Stimulated activated CD4-positive, alpha-beta T cell treated with anti-CD3 and anti-CD28 coated beads, Interleukin-2, amount 100 ng/mL, for 4 hours (primary cell): ENCODE measurements around the gene DSCAM.

Source experiments
- DNase-seq: peaks from one replicate; pipeline ENCODE4 v3.0.0-alpha.2; 2020; ENCODE audit warnings: low read depth

DSCAM gene

DNA sequence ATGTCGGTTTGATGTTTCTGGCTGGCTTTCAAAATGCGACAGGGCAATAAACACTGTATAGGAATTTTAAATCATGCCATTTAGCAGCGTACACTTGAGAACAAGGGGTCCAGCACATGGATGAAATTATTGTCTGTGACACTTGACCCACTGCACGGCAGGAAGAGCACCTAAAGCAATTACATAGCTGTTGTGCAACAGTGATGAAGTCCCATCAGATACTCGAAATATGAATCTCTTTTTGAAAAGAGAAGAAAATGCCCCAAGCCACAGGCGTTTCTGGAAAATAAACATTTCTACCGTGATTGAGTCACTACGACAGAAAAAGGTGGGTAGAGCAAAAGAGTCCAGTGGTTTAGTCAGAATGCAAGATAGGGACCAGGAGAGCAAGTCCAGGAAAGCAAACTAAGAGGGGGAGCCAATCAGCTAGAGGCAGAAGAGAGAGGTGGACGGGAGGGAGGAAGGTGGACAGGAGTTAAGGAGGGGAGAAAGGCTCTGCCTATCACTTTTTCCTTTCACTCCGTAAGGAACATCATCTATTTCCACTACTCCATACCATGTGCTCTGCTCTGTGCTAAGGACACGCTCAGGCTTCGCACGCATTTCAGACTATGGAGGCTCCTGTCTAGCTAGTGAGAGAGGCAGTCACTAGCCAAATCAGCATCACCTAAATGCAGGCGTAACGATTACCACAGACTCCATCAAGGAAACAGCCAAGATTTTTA lies 6.4 kb downstream of the DSCAM start:
- no peak for DNase-seq

DNA sequence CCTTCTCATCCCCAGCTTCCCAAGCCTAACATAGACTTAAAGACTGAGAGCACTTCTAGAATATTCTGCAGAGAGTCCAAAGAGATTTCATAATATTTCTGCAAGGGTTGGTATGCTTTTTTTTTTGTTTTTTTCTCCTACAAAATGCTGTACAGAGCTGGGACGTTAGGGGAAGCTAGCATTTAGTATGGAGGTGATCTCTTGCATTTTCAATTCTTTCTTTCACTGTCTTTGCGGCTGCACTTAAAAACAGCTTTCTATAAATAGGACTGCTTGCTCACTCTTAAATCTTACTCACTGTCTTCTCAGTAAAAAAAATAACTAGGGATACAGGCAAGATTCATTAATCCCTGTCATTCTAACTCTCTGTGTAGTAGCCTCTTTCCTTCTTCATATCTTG lies 7.4 kb downstream of the DSCAM start:
- no peak for DNase-seq

DNA sequence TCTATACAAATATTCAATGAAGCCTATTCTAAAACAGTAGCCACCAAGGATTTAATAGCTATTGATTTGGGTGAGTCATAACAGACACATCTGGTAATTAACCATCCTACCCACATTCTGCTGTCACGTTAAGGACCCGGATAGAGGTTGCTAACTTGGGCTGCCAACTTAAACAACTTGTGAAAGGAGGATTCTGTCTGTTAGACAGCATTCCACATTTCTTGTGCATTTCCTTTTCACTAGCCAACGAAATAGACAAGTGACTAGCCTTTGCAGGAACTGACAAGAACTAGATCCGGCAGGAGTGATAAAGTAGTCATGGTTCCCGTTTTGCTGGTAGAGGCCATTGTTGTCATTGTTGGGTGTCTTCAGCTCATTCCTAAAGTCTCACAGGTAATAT lies 9.5 kb downstream of the DSCAM start:
- DNase-seq: no peak

DNA sequence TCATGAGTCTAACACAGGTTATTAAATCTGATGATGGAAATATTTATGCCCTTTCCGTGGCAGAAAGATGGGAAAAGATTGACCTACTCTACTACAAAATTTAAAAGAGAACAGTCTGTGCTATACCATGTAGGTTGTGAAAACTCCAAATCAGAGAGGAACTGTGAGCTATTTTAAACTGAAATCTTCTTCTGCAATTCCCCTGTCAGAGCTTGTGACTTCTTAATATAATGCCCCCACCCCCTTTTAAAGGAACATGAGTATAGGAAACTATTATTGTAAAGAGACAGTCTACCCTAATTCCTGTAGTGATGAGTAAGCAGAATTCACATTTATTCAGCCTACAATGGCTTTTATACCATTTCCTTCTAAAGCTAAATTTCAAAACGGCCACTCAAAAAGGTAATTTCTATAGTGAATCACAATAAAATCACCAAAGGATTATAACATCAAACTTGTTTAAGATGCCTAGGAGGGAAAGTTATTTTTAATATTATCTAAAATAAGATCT lies 11.7 kb downstream of the DSCAM start:
- no peak for DNase-seq

DNA sequence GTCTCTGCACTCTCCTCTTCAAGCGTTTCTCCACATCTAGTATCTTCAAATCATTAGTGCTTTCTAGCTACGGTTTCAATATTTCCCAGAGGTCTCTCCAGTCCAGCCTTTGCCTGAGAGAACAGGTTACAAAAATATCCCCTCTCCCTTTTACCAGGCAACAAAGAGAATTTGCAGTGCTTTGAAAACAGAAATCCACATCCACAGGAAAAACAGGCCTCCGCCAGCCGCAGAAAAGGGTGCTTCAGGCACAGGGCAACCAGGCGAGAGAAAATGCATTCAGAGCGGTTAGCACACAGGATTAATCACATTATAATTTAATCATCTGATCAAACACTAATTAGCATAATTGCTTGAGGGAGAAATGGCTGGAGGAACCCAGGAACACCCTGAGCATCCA lies 13.8 kb downstream of the DSCAM start:
- no peak for DNase-seq

DNA sequence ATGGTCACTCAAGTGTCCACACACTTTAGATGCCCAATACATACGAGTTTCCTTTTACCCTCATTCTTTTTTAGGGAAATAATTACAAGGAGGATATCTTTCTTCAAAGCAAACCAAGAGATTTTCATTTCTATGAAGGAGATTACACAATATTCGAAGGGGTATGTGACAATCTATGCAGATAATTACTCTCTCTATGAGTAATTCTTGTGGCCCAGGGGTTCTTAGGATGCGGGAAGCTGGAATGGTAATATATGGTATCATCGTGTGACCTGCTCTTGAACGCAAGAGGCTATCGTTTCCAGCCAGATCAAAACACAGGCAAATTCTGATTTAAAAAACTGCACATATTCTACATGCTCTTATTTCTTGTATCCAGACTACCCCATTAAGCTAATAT lies 14.6 kb downstream of the DSCAM start:
- no peak for DNase-seq

DNA sequence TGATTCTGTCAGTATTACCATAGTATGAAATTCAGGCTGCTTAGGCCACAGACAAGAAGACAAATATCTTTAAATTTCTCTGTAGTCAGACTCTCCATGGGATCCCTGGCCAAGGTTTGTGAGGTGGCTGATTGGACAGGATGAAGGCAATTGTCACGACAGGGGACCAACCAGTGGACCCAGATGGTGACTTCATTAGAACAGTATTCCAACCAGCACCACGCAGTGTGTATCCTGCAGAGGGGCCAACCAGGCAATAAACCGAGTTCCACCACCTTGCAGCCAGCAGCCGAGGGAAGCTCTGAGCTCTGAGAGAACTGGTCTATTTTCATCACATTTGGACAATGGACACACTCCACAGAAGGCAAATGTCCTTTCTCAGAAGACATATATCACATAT lies 16.1 kb downstream of the DSCAM start:
- no peak for DNase-seq

DNA sequence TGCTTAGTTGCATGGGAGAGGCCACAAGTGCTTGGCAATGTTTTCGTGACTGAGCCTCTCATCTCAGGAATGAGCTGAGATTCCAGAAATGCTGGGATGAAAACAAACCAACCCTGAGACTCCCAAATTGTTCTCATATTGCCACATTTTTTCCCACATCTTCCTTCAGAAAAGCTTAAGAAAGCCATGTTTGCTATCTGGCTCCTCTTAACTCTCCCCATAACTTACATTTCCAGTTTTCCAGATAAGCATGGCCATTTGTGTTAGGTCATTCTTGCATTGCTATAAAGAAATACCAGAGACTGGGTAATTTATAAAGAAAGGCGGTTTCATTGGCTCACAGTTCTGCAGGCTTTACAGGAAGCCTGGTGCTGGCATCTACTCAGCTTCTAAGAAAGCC lies 17.2 kb downstream of the DSCAM start:
- no peak for DNase-seq

DNA sequence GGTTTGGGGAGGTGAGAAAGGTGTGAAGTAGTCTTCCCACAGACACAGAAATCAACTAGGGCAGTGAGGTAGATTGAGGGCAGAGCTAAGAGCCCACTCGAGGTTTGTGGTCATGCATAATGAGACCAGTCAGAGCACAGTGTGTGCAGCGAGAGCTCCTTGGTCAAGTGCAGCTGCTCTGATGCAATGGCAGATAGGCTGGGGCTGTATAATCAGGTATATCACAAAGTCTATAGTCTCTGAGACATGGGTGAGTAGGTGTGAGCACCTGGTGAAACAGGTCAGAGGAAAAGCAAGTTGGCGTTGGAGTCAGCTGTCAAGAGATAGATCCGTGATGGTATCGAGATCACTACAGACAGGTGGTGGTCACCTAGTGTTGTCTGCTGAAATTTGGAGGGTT lies 17.6 kb downstream of the DSCAM start:
- no peak for DNase-seq

DNA sequence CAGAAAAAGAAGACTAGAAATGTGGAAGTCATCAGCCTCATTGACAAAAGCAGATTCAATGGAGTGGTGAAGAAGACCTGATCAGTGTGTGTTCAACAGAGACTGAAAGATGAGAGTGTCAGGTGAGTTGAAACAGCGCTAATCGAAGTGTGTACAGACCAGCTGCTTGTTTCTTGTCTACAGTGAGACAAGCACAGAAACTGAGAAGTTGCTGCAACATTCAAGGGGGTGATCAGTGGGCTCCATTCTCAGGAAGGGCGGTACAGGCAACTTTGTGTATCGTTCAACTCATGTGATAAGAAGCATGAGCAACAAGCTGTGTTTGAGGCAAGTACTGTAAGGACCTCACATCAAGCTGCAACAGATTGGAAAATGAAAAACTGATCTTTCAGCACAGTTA lies 19.4 kb downstream of the DSCAM start:
- DNase-seq: no peak

DNA sequence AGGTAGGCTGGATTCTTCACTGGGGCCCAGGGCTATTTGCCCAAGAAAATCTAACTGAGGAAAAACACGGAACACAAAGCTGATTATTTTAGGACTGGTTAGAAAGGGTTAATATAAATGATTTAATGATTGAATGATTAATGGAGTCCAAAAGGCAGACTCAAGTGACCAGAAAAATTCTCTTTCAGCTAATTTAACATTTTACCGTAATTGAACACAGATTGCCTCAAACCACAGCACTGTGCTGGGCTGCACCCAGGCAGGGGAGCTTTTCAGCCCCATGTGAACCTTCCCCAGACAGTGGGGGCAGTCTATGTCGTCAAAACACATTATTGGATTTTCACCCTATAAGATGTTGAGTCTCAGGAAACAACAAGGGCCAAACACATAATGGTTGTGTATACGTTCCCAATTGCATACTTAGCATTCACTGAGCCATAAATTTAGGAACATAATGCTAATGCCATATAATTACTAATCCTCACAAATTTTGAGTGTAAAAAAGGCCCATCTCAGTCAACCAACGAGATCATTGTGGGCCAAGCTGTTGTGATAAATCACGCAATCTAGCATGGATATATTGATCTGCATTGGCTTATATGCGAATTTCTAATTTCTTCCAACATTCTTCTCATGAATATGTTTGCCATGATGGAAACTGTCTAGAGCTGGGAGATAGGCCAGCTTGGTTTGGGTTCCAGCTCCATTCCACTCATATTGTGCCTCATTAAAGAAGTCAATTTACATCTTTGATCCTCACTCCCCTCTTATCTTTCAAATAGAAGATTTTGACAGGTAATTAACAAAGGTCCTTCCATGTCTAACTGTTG lies 27.7 kb downstream of the DSCAM start:
- no peak for DNase-seq

DNA sequence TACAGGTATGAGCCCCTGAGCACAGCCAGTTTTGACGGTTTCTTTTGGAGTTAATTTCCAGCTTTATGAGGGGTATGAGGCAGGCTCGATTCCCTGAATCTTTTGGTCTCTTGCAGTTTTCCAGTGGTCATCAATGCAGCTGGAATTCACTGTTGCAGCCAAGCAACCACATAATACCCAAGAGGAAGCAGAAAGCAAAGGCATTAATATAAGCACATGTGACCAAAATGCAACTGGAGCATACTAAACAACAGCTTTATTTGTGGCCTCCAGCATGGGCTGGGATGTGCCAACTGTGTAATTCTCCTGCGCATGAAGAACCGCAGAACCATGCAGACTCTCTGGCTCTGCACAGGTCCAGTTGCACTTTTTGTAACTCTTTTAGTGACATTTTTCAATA lies 33.0 kb downstream of the DSCAM start:
- no peak for DNase-seq

DNA sequence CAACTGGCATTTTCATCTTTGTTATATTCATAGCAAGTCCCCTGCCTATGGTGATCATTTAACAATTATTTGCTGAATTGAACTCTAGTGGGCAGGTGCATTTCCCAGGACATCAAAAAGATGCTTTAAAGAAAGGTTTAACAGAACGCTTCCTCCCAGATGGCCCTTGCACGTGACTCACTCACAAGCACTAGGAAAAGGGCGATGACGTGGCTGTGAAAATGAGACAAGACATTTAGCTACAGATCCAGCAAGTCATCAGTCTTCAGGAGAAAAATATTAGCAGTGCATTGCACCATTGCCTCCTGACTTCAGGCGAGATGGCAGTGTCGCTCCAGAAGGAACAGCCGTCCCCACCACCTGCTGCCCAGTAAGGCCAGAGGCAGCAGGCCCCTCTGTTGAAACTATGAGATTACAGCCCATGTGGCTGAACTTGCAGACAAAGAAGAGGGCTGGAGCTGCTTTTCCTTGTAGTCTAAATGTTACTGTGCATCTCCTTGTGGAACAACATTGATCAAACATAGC lies 37.2 kb downstream of the DSCAM start:
- DNase-seq: no peak

DNA sequence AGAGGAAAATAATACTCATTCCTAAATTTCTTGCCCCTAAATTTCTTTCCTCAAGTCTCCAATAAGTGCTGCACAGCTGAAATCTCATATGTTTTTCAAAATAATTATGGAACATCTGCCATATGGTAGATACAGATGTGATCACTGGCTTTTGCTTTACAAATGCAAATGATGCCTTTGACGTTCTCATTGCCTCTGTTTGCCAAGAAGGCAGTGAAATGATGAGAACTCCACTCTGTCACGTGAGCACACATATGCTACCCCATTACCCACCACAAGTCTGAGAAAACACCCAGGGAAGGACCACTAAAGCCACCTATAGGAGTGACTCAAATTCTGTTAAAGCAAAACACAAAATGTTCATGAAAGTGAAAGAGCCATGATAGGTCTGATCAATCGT lies 43.9 kb downstream of the DSCAM start:
- DNase-seq: no peak

DNA sequence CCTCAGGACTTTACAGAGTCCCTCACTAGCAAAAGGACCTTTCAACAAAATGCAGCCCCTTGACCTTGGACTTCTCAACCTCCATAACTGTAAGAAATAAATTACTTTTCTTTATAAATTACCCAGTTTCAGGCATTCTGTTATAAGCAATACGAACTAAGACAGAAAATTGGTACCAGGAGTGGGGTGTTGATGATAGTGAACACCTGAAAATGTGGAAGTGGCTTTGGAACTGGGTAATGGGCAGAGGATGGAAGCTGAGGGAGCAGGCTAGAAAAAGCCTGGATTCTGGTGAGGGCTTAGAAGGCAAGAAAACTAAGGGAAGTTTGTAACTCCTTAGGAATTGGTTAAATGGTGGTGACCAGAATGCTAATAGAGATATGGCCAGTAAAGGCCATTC lies 46.8 kb downstream of the DSCAM start:
- no peak for DNase-seq

DNA sequence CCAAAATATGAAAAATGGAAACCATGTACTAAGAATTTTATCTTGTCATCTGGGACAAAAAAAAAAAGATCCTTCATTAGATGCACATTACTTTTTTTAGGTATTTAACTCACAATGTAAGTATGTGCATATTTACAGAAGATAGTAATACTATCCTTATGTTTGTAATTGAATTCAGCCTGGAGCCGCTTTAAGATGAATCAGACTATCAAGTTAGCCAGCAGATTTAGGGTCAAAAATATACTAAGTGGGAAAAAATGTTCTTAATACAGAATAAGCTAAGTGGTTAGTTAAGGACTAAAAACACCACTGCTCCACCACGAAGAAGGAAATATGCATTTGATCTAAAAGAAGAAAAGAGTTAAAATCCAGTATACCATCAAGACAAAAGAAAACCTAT lies 49.1 kb downstream of the DSCAM start:
- no peak for DNase-seq

DNA sequence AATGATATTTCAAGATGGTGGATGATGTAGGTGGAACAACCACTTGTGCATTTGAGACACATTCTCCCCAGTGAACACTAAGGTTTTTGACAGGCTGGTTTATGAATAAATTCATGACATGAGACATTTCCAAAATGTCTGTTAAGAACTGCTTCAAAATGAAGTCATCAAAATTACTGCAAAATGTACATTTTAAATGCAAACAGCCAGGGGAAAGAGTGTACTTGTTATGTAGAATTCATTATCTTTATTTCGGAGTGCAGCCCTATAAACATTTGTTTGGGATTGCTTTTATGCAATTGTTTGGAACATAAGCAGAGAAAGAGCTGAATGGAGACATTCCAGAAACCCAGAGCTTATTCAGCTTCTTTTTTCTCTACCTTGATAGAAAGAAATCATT lies 49.5 kb downstream of the DSCAM start:
- DNase-seq: no peak

DNA sequence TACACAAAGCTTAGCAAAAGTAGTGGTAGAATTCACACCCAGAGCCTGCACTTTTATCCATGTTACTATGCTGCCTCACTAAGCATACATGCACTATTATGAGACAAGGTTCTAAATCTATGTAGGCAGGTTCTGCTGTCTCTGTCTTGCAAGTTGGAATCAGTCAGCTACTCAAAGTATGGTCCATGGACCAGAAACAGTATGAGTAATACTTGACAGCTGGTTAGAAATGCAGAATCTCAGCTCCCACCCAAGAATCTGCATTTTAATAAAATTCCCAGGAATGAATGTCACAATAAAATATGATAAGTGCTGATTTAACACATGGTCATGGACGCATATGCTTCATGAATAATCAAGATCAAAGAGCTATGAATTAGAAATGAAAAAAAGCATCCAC lies 50.5 kb downstream of the DSCAM start:
- DNase-seq: no peak

DNA sequence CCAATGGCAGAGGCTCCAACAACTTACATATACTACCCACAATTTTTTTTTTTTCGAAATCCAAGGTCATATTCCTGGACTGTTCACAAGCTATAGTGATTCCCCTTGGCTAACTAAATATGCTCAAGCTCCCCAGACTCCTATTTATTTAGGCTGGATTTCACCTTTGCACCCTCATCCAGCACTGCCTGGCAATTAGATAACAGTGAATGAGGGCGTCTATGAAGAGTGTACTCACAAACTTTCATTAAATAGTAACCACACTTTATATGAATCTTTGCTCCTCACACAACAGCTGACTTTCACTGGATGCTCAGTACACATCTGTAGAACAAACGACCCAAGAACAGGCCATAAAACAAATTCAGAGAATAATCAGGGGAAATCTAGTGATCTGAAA lies 51.6 kb downstream of the DSCAM start:
- DNase-seq: no peak

DNA sequence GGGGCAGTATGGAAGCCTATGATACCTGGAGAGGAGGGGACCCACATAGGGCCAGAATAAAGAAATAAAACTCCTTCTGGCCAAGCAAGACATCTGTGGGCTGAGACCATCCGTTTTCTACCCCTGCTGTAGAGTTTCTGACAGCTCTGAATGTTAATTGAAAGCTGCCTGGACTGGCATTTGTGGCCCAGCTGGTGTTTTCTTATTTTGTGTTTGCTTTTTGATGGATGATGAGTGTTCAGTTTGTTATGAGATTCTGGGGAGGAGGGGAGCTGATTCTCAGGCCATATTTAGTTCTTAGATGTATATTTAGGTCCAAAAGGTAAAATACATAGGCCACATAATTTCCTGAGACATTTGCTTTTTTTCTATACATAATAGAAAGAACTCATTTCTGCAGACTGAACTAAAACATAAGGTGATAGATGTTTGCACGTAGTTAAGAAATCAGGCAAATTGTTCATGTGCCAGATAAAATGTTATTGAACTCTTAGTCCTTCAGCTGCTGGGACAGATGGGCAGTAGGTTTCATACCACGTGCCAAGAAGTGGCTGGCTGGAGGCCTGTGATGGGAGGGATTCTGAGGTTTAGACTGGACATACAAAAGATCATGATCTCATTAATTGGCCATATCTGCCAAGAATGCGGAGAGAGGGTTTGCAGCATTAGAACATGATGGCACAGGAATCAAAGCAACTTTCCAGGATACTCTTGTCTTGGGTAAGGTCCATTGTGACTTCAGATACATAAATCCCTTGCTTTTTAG lies 54.1 kb downstream of the DSCAM start:
- DNase-seq: no peak

DNA sequence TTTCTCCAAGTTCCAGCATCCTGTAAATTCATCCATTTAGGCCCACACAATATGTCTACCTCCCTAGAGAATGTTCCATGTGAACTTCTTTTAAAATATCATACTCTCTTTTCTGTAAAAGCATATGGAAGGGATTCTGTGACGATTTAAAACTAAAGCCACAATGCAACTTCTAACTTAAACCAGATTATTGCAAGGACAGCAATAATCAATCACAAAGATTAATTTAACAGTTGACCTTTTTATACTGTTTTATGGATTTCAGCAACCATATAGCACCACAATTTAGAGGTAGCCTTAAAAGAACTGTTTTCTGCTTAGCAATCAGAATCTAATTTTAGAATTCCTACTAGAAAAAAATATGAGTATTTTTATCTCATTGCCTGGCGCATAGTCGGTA lies 58.3 kb downstream of the DSCAM start:
- no peak for DNase-seq

DNA sequence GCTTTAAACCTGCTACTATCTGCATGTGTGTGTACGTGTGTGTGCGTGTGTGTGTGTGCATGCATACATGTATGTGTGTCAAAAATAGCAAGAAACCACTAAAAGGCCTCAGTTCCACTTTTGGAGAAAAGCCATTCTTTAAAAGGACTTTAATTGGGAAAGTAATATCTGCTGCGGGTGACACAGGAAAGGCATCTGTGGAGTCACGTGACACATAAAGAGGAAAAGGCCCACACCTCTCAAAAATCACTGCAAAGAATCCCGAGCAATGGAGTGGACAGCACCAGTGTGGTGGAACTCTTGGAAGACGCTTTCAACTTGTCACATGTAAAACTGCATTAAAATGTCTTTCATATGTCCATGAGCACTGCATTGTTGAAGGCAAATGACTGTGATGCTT lies 63.6 kb downstream of the DSCAM start:
- DNase-seq: no peak
